GM21526 (cell line): Measurements from ENCODE around the gene PRKG2.

Source experiments
- ATAC-seq: cut with Tn5 transposase; IDR thresholded peaks from one replicate; pipeline ENCODE4 v1.9.1; 2021; ENCODE audit warnings: moderate library complexity; ENCODE audit not compliant: unreplicated experiment, low FRiP score

PRKG2 gene

GRCh38 chr4:81106150-81106549 lies 108.9 kb downstream of the PRKG2 start:
- ATAC-seq: no peak

DNA sequence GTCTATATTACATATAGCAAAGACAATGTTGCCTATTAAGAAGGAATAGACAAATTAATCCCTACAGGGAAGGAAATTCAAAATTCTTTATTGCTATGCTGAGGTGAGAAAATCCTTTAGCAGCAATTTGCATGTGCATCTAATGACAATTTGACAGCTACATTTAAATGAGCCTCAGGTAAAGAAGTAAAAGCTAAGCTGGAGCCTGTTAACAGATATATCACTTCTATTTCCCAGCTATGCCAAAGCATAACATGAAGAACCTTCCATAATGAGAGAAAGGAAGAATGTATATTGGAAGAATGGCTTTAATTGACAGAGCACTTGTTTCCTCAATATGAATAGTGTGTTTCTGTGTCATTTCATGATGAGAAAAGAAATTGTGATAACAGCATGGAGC lies 112.9 kb downstream of the PRKG2 start:
- no peak for ATAC-seq

DNA sequence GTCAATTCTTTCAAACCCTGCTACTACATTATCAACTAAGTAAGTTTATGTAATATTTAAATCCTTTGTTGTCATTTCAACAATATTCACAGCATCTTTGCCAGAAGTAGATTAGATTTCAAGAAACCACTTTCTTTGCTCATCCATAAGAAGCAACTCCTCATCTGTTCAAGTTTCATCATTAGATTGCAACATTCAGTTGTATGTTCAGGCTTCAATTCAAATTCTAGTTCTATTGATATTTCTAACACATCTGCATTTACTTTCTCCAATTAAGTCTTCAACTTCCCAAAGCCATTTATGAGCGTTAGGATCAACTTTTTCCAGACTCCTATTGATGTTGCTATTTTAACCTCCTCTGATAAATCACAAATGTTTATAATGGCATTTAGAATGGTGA lies 118.5 kb downstream of the PRKG2 start:
- no peak for ATAC-seq

DNA sequence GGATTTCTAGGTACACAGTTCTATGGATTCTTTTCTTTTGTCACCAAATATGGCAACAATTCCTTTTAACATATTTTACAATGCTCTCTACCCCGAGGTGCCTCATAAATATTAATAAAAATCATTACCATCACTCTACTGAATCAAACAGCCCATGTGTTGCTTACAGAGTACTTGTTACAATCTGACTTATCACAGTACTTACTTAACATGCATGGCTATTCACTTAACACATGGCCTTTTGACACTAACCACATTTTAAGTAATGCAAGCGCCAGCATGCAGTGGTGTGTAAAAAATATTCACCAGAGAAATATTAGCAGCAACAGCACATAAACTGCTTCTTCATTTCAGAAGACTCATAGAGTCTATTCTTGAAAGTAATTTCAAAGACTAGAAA lies 119.6 kb downstream of the PRKG2 start:
- ATAC-seq: no peak

GRCh38 chr4:81093720-81094401 lies 121.2 kb downstream of the PRKG2 start:
- no peak for ATAC-seq

GRCh38 chr4:81085979-81086378 lies 129.0 kb downstream of the PRKG2 start:
- no peak for ATAC-seq

- no peak for ATAC-seq
Measured at GRCh38 chr4:81085291-81085690, 129.7 kb downstream of the PRKG2 start.

DNA sequence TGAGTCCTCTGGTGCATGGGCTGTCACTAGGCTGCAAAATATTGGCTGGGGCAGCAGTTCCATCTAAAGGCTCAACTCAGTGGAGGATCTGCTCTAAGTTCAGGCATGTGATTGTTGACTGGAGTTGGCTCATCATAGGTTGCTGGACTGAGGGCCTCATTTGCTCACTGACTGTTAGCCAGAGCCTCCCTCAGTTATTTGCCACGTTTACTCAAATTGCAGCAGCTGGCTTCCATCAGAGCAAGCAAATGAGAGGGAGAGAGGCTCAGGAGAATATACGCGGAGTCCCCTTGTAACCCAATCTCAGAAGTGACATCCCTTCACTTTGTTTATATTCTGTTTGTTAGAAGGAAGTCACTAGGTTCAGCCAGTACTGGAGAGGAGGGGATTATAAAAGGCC lies 130.4 kb downstream of the PRKG2 start:
- no peak for ATAC-seq

DNA sequence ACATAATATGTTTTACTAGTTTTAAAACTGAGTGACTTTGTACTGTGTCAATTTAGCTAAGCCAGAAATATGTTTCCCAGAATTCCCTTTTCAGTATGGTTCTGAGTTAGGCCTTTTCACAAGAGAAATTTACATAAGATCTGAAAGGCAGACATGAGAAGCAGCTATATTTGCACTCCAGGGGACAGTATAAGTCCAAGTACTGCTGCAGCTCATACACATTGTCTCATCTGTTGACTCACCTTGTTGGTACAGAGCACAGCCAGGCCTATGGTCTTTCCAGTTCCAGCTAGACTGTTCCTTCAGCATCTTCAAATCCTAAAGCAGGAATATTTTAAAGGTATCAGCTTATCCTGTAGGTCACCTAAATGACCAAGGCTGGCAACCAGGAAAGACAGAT lies 131.0 kb downstream of the PRKG2 start:
- no peak for ATAC-seq

GRCh38 chr4:81081156-81081555 lies 133.9 kb downstream of the PRKG2 start:
- ATAC-seq: no peak

- no peak for ATAC-seq
Measured at GRCh38 chr4:81071013-81071412, 144.0 kb downstream of the PRKG2 start.

DNA sequence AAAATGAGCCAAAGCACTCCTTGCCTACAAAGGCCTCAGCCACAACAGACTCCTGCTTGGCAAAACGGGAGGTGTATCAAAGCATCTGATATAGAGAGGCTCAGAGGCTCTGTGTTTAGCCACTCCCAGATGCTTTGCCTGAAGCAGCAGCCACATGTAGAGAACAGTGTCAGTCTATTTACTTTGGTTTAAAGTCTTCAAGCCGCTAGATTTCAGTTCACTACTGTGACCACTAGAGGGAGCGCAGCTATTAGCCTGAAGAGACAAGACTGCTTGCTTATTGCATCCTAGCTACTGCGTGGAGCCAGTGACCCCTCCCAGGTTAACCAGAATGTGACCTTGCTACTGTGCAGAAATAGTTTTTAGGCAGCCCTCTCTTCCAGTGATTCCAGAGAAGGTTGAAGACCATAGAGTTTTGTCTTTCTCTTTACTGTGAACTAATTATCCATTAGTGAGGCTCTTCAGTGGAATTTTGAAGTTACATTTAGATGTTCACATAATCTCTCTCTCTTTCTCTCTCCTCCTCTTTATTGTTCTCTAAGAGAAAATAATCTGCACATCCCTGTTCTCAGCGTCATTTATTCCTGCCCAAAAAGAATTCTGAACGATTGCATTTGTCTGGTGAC lies 145.2 kb downstream of the PRKG2 start:
- ATAC-seq: peak; percentile 99

GRCh38 chr4:81065446-81065845 lies 149.6 kb downstream of the PRKG2 start:
- no peak for ATAC-seq

DNA sequence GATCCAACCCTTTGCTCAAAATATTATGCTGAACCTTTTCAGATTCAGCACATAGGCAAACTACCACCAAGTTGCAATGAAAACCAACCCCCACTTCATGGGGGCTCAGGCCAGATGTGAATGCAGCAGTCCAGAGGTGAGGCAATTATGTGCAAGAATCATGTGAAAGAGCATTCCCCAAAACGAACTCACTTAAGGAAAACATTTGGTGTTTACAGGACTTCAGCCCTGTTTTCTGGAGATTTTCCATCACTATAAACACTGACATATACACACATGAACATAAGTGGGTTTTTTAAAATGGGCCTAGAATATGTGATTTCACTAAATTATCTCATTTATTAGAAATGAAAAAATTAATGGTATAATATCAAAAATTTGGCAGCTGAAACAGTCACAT lies 153.0 kb downstream of the PRKG2 start:
- no peak for ATAC-seq

DNA sequence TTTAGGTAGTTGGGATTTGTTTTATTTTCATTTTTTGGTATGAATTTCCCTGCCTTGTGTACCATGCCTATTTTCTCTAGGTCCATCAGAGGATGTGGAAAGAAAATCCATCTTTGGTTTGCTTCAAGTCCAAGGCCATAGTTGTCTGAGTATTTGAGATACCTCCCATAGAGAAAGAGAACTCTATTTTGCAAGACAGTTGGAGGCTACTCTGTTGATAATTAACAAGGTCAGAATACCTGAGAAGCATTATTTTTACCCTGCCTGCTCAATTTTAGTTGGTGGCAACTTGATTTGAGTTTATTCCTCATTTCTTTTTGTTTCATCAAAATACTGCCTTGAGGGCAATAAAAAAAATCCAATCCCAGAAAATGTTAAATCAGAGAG lies 153.7 kb downstream of the PRKG2 start:
- no peak for ATAC-seq

DNA sequence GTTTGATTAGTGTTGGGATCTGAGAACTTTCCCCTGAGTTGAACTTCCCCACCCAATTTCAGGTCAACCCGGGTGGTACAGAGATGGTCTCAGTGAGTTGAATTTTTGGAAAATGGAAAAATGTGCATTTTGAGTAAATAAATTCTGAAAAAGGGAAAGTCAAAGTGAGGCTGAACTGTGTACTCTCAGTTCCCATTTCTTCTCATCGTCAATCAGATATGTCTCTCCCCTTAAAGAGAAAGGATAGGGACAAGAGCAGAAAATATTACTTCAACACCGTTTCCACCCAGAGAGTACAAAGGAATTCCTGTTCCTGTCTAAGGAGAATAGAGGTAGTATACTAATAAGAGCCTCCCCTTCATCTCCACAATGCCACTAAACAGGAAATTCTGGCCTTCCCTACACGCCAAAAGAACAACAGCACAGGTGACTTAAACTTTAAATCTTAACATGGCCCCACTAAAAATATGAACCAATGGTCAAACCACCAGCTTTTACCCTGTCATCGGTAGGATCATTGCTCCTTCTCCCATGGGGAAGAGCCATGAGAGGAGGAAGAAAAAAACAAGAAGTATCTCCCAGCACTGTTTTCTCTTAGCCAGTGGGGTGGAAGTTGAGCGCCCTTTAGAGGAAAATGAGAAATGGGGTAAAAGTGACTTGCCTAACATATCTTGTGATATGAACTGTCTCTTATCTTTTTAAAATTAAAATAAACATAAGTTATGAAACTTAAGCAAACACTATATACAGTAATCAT lies 154.3 kb downstream of the PRKG2 start:
- no peak for ATAC-seq

DNA sequence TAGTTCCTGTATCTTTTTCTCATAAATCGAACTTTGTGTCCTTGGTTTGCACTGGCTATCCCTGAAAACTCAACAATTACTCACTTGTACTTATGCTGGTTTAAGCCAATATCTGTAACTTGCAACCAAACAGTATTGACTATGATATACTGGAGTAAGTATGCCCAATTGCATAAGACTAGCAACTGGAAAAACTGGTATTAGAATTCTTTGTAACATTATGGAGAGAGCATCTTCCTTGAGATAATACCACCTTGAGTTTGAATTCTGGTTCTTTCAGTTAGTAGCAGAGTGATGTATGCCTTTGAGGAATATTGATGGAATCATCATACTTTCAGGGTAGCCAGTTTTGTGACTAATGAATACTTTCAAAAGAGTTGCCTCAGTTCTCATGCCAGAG lies 156.4 kb downstream of the PRKG2 start:
- no peak for ATAC-seq

- peak; percentile 99 for ATAC-seq
Measured at GRCh38 chr4:81052119-81053068, 162.6 kb downstream of the PRKG2 start.

DNA sequence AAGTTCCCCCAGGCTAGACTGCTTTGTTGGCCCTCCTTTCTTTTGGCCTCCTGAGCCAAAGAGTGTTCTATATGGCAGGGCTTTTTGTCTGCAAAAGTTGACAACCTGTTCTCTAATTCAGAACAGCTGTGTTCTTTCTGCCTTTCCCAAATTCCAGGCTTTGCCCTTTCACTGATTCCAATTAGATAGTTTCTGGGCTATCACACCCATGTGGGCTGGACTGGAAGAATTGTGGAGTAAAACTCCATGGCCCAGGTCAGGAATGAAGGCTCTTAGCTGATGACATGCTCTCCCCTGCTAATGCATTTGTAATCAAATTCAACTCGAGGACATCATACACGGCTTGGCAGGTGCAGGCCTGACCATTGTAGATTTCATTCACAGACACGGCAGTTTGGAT lies 165.1 kb downstream of the PRKG2 start:
- ATAC-seq: no peak

- no peak for ATAC-seq
Measured at GRCh38 chr4:81049330-81049729, 165.7 kb downstream of the PRKG2 start.
